ENCODE data around the gene COIL.
"Not testable (repeated sequence)": the region's sequence is repeated elsewhere in the genome, so short reads cannot be mapped to it uniquely, and the experiment has no call there.

COIL gene, protein sequence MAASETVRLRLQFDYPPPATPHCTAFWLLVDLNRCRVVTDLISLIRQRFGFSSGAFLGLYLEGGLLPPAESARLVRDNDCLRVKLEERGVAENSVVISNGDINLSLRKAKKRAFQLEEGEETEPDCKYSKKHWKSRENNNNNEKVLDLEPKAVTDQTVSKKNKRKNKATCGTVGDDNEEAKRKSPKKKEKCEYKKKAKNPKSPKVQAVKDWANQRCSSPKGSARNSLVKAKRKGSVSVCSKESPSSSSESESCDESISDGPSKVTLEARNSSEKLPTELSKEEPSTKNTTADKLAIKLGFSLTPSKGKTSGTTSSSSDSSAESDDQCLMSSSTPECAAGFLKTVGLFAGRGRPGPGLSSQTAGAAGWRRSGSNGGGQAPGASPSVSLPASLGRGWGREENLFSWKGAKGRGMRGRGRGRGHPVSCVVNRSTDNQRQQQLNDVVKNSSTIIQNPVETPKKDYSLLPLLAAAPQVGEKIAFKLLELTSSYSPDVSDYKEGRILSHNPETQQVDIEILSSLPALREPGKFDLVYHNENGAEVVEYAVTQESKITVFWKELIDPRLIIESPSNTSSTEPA

DNA sequence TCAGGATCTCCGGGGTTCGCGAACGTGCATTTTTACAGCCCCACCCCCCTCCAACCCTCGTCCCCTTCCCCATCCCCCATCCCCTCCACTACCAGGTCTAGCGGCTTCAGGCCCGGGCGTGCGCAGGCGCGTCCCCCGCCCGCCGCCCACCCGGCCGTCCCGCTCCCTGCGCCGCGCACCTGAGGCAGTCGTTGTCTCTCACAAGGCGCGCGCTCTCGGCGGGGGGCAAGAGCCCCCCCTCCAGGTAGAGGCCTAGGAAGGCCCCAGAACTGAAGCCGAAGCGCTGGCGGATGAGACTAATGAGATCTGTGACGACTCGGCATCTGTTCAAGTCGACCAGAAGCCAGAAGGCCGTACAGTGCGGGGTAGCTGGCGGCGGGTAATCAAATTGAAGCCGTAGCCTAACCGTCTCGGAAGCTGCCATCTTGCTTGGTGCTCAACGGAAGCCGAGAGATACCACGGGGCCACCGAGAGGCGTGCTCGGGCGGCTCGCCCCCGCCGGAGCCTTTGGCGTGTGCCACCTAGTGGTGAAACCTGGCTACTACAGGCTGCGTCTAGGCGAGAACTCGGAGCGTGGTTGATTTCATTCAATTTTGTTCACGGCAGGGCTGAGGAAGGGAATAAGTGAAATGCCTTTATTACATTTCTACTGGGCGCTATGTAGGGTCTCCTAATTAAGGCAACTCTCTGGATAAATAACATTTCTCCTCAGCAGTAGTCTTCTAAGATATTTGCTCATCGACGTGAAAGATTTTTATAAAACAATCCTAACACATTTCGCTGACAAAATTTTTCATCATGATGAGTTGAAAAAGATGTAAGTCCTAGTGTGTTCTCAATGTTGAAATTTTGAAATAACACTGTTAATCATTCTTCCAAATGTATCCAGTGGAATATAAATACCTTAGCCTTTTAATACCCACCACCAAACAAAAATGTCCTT lies at the start of gene COIL:
COIL (minus strand) TSS at position 455 of the 943 bp plus-strand sequence; CDS start at position 424, 31 bp downstream.
- peak; percentile 90 for DNase-seq

DNA sequence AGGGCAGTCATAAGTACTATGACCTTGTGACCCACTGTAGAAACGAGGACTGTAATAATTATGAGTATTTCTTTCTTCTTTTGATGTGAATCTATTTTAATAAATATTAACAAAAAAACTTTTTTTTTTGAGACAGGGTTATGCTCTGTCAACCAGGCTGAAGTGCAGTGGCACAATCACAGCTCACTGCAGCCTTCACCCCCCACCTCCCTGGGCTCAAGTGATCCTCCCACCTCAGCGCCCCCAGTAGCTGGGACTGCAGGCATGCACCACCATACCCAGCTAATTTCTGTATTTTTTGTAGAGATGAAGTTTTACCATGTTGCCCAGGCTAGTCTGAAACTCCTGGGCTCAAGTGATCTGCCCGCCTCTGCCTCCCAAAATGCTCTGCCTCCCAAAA lies 49.6 kb upstream of the COIL start:
- DNase-seq, result no peak

DNA sequence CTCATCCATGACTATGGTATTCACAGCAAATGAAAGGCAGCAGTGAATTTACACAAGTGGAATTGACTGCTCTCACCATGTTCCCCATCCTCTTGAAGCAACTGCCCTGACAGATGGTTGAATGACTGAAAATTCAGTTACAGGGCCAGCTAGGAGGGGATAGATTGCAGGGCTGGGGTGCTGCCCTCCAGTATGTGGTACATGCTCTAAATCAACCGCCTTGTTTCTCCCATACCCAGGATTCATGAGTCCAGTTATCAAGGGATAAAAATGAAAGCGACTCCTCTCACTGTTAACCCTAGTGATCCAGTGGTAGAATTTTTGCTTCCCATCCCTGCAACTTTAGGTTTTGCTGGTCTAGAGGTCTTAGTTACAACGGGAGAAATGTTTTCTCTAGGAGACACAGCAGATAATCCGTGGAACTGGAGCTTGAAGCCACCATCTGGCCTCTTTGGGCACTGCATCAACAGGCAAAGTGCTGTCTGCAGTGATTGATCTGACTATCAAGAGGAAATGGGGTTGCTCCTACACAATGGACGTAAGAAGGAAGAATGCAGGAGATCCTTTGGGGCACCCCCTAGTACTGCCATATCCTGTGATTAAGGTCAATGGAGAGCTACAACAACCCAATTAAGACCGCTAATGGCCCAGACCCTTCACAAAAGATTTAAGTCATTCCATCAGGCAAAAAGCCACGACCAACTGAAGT lies 49.0 kb upstream of the COIL start:
- DNase-seq, result peak; percentile 68

DNA sequence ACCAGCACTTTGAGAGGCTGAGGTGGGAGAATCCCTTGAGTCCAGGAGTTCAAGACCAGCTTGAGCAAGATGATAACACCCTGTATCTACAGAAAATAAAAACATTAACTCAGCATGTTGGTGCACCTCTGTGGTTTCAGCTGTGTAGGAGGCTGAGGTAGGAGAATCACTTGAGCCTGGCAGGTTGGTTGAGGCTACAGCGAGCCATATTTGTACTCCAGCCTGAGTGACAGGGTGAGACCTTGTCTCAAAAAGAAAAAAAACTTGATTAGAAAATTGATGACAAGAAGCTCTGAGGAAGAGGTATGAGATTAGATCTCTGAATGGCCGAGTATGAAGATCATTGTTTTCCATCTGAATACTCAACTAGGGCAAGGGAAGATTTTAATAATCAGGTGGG lies 48.1 kb upstream of the COIL start:
- DNase-seq, result no peak

DNA sequence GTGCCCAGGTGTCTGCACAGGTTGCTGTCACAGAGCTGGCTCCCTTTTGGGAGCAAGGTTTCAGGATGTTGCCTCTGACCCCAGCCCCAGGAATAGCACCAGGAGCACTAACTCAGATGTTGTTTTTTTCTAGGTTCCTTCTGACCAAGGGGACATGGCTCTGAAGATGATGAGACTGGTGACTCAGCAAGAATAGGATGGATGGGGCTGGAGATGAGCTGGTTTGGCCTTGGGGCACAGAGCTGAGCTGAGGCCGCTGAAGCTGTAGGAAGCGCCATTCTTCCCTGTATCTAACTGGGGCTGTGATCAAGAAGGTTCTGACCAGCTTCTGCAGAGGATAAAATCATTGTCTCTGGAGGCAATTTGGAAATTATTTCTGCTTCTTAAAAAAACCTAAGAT lies 45.2 kb upstream of the COIL start:
- no peak for DNase-seq

DNA sequence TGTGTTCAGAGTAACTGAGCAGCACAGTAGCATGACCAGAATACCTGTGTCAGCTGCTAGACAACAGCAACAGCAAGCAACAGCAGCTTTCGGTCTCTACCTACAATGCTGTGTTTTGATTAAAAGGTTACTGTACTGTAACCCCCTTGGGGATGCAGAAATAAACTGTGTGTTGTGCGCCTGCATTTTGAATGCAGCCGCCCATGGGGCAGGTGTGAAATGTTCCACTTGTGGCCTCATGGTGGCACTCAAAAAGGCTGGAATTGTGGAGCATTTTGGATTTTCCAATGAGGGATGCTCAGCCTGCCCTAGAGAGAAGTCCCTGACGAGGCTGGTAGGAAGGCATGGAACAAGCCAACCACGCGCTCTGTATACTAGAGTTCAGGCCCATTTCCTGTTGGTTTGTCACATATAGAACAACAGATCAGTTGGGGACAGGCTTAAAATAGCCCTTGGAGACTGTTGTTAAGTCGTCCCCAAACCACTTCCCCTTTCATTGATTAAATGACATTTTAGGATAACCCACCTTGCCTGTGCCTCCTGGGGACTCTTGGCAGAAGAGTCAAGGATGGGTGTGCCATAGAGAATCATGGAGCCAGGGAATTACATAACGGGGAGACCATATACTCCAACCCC lies 44.2 kb upstream of the COIL start:
- peak; percentile 33 for DNase-seq

DNA sequence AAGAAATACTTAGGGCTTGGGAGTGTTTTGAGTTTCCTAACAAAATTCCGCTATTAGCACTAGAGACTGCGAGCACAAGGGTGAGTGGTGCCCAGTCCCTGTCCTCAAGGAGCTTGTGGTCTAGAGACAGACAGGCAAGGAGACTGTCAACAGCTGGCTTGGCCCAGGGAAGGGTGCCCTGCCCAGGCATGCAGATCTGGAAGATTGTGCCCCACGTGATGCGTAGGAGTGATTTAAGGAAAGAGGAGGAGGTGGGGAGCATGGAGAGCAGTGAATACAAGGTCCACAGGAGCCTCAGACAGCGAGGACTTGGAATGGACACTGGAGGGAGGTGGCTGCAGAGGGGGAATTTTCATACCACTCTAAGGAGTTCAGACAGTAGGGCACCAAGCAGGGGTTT lies 42.1 kb upstream of the COIL start:
- no peak for DNase-seq

DNA sequence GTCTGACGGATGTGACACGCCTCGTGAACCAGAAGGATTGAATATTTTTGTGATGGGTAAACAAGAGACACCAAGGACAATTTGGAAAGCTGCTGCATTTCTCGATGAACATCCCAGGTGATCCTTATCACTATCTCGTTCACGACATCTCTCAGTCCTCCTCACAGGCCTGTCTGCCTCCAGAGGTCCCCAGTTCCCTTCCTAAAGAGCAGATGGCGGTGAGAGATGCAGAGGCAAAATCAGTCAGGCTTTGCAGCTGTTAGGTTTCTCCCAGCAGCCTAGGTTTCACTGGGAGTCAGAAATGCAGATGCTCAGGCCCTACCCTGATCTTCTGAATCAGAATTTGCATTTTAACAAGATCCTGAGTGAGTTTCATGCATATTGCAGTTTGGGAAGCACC lies 40.7 kb upstream of the COIL start:
- no peak for DNase-seq

DNA sequence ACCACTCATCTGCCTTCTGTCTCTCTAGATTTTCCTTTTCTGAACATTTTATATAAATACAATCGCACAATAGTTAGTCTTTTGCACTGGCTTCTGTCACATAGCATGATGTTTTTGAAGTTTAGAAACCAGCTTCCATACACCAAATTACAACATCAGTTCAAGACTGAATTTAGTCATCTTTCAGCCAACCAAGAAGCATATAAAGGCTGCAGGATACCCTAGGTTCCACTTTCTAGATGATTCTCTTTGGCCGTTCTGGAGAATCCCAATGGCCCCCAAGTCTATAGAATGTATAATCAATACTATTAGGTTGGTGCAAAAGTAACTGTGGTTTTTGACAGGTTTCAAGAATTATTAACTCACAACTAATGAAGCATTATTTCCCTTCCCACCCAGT lies 36.5 kb upstream of the COIL start:
- no peak for DNase-seq

DNA sequence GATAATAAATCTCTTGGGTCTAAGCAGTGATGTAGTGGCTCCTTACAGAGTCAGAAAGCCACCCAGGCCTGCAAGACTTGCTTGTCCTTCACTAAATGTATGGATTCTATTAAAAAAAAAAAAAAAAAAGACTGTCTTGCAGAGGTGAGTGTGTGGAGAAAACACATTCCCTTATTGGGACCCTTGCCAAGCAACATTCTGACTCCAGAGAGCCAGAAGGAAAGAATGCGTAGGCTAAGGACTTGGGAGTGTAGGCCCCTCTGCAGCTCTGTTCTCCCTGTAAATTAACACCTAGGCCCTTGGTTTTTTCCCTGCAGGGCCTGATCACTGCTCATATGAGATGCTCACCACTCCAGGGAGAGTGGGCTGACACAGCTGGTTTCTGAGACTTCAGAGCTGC lies 34.9 kb upstream of the COIL start:
- DNase-seq, result no peak

DNA sequence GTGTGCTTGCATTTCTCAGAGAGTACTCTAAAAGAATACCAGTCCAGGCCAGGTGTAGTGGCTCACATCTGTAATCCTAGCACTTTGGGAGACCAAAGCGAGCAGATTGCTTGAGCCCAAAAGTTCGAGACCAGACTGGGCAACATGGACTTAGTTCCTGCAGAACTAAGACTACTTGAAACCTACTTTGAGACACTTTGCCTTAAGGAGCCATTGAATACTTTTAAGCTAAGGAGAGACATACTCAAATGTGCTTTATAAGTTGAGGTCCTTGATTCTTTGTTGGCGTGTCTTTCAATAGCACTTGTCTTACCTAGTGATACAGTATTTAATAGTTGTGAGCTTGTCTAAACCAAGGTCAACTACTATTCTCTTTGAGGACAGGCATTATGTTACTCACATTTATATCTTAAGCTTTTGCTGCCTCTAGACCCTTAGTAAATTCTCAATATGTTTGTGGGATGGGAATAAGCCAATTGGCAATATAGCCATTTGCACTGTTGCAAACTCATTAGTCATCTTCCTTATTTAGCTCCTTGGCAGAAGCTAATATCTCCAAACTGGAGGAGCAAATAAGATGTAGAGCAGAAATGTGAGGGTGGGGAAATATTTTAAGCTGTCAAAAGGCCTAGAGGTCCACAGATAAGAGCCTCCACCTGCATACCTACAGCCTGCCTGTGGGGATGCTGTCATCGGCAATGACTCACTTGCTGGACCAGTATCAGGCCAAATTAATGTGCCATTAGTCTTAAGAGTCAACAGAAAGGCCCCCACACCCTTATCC lies 33.4 kb upstream of the COIL start:
- DNase-seq, result no peak

DNA sequence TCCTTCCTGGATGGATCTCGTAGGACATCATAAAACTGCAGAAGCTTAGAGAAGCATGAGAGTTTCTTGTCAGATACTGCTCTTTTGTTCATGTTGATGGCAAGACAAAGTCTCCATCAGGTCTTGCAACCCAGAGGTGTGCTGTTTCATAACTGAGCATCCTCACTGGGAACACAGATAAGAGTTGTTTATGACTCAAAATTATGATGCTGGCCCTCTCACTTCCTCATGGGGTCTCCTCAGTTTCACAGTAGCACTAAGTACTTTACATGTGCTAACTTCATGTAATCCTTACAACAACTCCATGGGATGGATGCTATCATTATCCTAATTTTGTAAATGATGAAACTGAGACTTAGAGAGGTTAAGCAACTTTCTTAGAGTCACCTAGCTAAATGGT lies 31.5 kb upstream of the COIL start:
- no peak for DNase-seq

DNA sequence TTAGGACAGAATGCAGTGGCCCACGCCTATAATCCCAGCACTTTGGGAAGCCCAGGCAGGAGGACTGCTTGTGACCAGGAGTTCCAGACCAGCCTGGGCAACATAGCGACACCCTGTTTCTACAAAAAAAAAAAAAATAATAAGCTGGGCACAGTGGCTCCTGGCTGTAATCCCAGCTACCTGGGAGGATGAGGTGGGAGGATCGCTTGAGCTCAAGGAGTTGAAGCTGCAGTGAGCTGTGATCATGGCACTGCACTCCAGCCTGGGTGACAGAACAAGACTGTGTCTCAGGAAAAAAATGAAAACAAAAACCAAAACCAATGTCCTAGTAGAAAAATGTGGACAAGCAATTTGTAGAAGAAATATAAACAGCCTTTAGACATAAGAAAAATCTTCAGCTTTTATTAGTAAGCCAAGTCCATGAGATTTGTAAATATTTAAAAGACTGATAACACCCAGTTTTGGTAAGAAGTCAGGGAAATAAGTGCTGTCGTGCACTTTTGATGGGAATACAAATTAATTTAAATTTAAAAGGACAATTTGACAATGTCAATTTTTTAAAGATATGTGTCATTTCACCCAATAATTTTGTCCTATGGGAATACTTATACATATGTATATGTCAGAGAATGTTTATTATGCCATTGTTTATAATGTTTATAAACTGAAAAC lies 28.2 kb upstream of the COIL start:
- DNase-seq, result no peak

DNA sequence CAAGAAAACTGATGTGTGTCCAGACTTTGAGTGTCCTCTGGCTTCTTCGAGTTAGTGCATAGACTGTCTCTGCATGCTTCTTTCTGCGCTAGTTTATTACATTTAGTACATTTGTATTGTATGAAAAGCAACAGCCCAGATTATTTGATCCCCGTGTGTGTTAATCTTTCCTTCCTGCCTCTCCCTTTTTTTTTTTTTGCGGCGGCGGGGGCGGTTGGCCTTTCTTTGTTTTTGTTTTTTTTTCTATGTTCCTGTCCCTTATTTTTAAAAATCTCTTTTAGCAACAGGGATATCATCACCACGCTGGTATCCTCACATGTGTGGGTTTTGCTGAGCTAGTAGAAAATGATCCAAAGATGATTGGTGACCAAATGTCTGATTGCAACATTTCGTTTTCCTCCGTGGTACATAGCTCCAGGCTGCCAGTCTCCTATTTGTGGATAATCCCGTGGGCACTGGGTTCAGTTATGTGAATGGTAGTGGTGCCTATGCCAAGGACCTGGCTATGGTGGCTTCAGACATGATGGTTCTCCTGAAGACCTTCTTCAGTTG lies 26.5 kb upstream of the COIL start:
- DNase-seq, result no peak

DNA sequence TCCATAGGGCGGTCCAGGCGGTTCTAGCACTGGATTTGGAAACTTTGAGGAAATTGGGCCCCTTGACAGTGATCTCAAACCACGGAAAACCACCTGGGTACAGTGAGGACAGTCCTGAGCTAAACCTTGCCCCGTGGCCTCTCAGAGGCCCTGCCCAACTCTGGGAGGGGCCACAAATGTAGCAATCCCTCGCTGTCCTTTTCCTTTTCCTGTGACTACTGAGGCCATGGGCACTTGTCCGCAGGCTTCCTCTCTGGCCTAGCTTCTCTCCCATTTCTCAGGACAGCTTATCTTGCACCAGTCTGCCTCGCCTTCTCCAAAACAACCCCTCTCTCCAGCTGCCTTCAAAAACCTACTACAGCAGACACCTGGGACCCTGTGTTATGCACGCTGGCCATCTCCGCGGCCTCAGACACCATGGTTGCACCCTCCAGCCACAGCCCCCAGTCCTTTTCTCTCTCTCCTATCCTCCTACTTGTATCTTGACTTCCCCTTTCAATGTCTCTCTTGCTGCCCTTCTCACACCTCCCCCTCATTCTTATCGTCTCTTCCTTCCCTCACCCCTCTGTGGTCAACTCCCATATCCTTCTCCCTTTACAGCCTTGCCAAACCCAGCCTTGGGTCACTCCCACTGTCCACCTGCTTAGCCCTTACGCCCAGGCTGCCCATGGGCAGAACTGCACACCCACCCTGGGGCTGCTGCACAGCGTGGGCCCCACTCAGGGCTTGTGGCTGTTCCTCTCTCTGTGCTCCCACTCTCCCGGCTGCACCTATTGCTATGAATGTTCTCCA lies 24.7 kb upstream of the COIL start:
- DNase-seq, result peak; percentile 75

DNA sequence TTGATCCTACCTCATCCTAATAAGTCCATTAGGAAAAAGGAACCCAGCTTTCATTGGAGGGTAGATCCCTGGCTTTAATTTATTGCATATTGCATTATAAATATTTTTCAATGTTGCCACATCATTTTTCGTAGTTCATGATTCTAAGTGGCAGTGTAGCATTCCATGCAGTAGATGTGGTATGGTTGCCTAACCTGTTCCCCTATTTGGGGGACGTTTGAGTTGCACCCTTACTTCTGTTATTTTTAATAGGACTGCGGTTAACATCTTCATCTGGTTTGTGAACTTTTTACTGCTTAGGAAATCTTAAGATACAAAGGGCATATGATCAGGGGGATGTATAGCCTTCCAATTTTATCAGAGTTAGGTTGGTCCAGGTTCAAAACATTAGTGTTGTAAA lies 22.5 kb upstream of the COIL start:
- DNase-seq, result no peak

DNA sequence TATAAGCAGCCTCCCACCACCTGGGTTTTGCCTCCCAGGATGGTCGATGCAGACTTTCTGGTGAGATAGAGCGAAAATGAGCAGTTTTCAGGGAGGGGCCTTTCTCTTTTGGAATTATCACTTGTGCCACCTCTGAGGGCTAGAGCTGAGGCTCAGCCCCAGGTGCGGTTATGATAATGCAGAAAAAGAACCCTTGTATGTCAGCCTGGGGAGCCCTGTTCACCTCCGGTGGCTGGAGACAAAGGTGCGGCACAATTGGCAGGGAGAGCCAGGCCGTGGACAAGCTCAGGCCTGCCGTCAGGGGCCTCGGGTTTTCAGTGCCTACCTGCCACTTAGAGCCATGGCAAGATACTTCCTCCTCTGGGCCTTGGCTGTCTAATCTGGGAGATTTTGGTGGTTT lies 21.5 kb upstream of the COIL start:
- DNase-seq, result peak; percentile 92

DNA sequence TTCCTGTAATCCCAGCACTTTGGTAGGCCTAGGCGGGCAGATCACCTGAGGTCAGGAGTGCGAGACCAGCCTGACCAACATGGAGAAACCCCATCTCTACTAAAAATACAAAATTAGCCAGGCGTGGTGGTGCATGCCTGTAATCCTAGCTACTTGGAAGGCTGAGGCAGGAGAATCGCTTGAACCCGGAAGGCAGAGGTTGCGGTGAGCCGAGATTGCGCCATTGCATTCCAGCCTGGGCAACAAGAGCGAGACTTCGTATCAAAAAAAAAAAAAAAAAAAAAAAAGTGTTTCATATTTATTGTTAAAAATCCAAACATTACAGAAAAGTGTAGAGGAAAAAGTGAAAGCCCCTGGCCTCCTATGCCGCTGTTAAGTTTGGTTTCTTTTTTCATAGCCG lies 19.7 kb upstream of the COIL start:
- DNase-seq, result not testable (repeated sequence)

DNA sequence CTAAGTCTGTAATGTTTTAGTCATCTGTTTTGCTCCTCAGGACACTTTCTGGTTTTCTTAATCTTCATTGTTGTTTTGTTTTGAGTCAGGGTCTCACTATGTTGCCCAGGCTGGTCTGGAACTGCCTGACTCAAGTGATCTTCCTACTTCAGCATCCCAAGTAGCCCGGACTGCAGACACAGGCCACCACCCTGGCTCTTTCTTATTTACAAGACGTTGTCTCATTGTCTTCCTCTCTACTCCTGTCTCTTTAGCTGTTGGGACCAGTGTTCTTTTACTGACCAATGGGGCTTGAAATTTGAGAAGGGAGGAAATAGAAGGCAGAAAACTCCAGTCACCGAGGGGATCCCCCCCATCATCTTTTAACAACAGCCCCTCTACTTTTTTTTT lies 18.2 kb upstream of the COIL start:
- DNase-seq, result no peak

Measured in hematopoietic multipotent progenitor cell treated with erythropoietin and hydrocortisone succinate and interleukin-3 and kit ligand, for 8 days (in vitro differentiated cells).